DMS53 (cell line): ENCODE results near the gene CSMD2.

Experiments used
- DNase-seq: peaks from one replicate; lab custom pipeline; 2025; lab: John Stamatoyannopoulos, UW

The CSMD2 gene

GRCh38 chr1:33852711-33853110, 312.3 kb downstream of the CSMD2 start:
- no peak for DNase-seq

GRCh38 chr1:33850481-33850880, 314.5 kb downstream of the CSMD2 start:
- DNase-seq = no peak

GRCh38 chr1:33849211-33849610, 315.8 kb downstream of the CSMD2 start:
- DNase-seq = peak; percentile 23

- DNase-seq = no peak
These were observed 316.7 kb downstream of the CSMD2 start for GRCh38 chr1:33848205-33848937.

GRCh38 chr1:33846861-33847260, 318.2 kb downstream of the CSMD2 start:
- no peak for DNase-seq

- no peak for DNase-seq
These were observed 320.9 kb downstream of the CSMD2 start for GRCh38 chr1:33844166-33844565.

- no peak for DNase-seq
These were observed 322.7 kb downstream of the CSMD2 start for GRCh38 chr1:33842348-33842747.

- no peak for DNase-seq
These were observed 323.5 kb downstream of the CSMD2 start for GRCh38 chr1:33841494-33841893.

GRCh38 chr1:33837635-33838034, 327.4 kb downstream of the CSMD2 start:
- no peak for DNase-seq

- DNase-seq = no peak
These were observed 328.1 kb downstream of the CSMD2 start for GRCh38 chr1:33836911-33837310.

GRCh38 chr1:33828654-33829053, 336.4 kb downstream of the CSMD2 start:
- no peak for DNase-seq

GRCh38 chr1:33828059-33828458, 337.0 kb downstream of the CSMD2 start:
- no peak for DNase-seq

- DNase-seq = no peak
These were observed 338.3 kb downstream of the CSMD2 start for GRCh38 chr1:33826711-33827110.

- DNase-seq = no peak
These were observed 338.7 kb downstream of the CSMD2 start for GRCh38 chr1:33826311-33826710.

- DNase-seq = no peak
These were observed 339.5 kb downstream of the CSMD2 start for GRCh38 chr1:33825506-33825905.

GRCh38 chr1:33824971-33825370, 340.1 kb downstream of the CSMD2 start:
- no peak for DNase-seq

GRCh38 chr1:33824321-33824720, 340.7 kb downstream of the CSMD2 start:
- no peak for DNase-seq

GRCh38 chr1:33823830-33824229, 341.2 kb downstream of the CSMD2 start:
- DNase-seq = no peak

- DNase-seq = no peak
These were observed 341.6 kb downstream of the CSMD2 start for GRCh38 chr1:33823401-33823800.

- DNase-seq = no peak
These were observed 342.6 kb downstream of the CSMD2 start for GRCh38 chr1:33822396-33822795.

GRCh38 chr1:33821291-33821690, 343.7 kb downstream of the CSMD2 start:
- no peak for DNase-seq

GRCh38 chr1:33820804-33821203, 344.2 kb downstream of the CSMD2 start:
- no peak for DNase-seq

- no peak for DNase-seq
These were observed 345.1 kb downstream of the CSMD2 start for GRCh38 chr1:33819913-33820311.

- DNase-seq = no peak
These were observed 345.6 kb downstream of the CSMD2 start for GRCh38 chr1:33819290-33819912.
